PC-9 (cell line): ENCODE data around the gene SLAMF1. TPM values are rescaled to one million over a fixed set of nuclear protein-coding genes. Genes with fewer than 3 reads are reported as not detected.

Experiments
- BruUV-seq: library from RNA; stranded (reverse); fragments of 400-500 nt; replicated peaks from 2 replicates; lab custom pipeline; 2021; lab: Mats Ljungman, UMichigan
- CTCF ChIA-PET: fragments of 300-600 bp; sonication (Branson Sonifier 250); formaldehyde crosslinking; loops from one replicate; lab custom pipeline; 2022; ENCODE audit warnings: antibody characterized with exemption; lab: Charles Lee
- POLR2A ChIA-PET: fragments of 300-600 bp; sonication (Branson Sonifier 250); formaldehyde crosslinking; loops from one replicate; lab custom pipeline; 2022; ENCODE audit warnings: antibody characterized with exemption; ENCODE audit not compliant: unreplicated experiment; lab: Charles Lee
- DNase-seq, 2 experiments: peaks; one replicate each; pipeline versions ENCODE4 v3.0.0 to v3.0.0-alpha.2; 2015 to 2022; ENCODE audit warnings: mixed read lengths in 1 of 2
- H2AFZ ChIP-seq: fragments of 200-600 bp; sonication (generic); 2 replicates; pipeline ENCODE4 v1.8.1; 2017; ENCODE audit warnings: antibody characterized with exemption
- H3F3A ChIP-seq: fragments of 200-600 bp; sonication (generic); 2 replicates; pipeline ENCODE4 v1.8.1; 2017; ENCODE audit warnings: antibody characterized with exemption, mild to moderate bottlenecking, low read depth; ENCODE audit not compliant: insufficient read depth
- H3K27ac ChIP-seq: fragments of 200-600 bp; sonication (generic); 2 replicates; pipeline ENCODE4 v1.6.1; 2016; ENCODE audit warnings: mixed run types
- H3K27me3 ChIP-seq: fragments of 200-600 bp; sonication (generic); 2 replicates; pipeline ENCODE4 v1.6.1; 2016; ENCODE audit warnings: low read depth, mixed run types; ENCODE audit not compliant: insufficient read depth
- H3K36me3 ChIP-seq: fragments of 200-600 bp; sonication (generic); 2 replicates; pipeline ENCODE4 v1.6.1; 2016; ENCODE audit warnings: low read depth, mixed run types
- H3K4me1 ChIP-seq: fragments of 200-600 bp; sonication (generic); replicated peaks from 2 replicates; pipeline ENCODE4 v1.6.1; 2016; ENCODE audit warnings: mixed run types; ENCODE audit not compliant: insufficient read depth
- H3K4me2 ChIP-seq: fragments of 200-600 bp; sonication (generic); 2 replicates; pipeline ENCODE4 v1.6.1; 2017; ENCODE audit warnings: mixed run types
- H3K4me3 ChIP-seq: fragments of 200-600 bp; sonication (generic); 2 replicates; pipeline ENCODE4 v1.6.1; 2016; ENCODE audit warnings: mixed run types
- H3K79me2 ChIP-seq: fragments of 200-600 bp; sonication (generic); 2 replicates; pipeline ENCODE4 v1.6.1; 2017; ENCODE audit warnings: low read depth, mixed run types
- H3K9me2 ChIP-seq: fragments of 200-600 bp; sonication (generic); 2 replicates; pipeline ENCODE4 v1.8.1; 2017; ENCODE audit warnings: mild to moderate bottlenecking; ENCODE audit not compliant: insufficient read depth
- H3K9me3 ChIP-seq: fragments of 200-600 bp; sonication (generic); 2 replicates; pipeline ENCODE4 v1.8.1; 2016; ENCODE audit warnings: low read depth; ENCODE audit not compliant: insufficient read depth
- H4K20me1 ChIP-seq: fragments of 200-600 bp; sonication (generic); 2 replicates; pipeline ENCODE4 v1.8.1; 2017; ENCODE audit not compliant: insufficient read depth
- EZH2 ChIP-seq: fragments of 200-600 bp; sonication (generic); IDR thresholded peaks from 2 replicates; pipeline ENCODE4 v1.8.0; 2017; ENCODE audit warnings: antibody characterized with exemption, low read depth
- intact Hi-C: fragments of 100-400 bp; cut with micrococcal nuclease; formaldehyde crosslinking; loops from one replicate; pipeline ENCODE4 v1.10.0; 2022; ENCODE audit not compliant: unreplicated experiment
- total RNA-seq: library from RNA; stranded (reverse); gene quantifications from 2 replicates; pipeline ENCODE4 v1.2.3, GENCODE V29; 2021
- TF ChIP-seq, protein P1 (sequence below): fragments of 200-600 bp; sonication (generic); conservative IDR thresholded peaks from 2 replicates; pipeline ENCODE4 v1.6.1; 2017; ENCODE audit warnings: mixed run types, antibody characterized with exemption, mild to moderate bottlenecking, moderate library complexity

Gene SLAMF1
- total RNA-seq, 1 experiment from 2014 or later: not detected

DNA sequence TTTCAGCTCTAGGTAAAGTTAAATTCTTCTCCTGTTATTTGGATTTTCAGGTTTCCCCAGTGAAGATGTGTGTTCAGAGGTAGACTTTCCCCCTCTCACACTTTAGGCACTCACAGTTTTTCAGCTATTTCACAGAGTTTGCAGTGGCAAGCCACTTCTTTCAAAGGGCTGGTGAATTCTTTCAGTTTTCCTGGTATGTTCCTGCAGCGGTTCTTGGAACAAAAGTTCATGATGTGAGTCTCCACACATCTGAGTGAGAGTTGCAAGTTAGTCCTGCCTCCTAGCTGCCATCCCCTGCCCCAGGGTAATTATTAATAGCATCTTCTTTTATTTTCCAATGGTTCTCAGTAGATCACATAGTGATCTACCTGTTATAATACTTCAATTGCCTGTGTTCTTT lies 40.2 kb downstream of the SLAMF1 start:
- CTCF ChIA-PET: no interaction called here
- TF ChIP-seq EZH2: no peak
- TF ChIP-seq, protein P1, sequence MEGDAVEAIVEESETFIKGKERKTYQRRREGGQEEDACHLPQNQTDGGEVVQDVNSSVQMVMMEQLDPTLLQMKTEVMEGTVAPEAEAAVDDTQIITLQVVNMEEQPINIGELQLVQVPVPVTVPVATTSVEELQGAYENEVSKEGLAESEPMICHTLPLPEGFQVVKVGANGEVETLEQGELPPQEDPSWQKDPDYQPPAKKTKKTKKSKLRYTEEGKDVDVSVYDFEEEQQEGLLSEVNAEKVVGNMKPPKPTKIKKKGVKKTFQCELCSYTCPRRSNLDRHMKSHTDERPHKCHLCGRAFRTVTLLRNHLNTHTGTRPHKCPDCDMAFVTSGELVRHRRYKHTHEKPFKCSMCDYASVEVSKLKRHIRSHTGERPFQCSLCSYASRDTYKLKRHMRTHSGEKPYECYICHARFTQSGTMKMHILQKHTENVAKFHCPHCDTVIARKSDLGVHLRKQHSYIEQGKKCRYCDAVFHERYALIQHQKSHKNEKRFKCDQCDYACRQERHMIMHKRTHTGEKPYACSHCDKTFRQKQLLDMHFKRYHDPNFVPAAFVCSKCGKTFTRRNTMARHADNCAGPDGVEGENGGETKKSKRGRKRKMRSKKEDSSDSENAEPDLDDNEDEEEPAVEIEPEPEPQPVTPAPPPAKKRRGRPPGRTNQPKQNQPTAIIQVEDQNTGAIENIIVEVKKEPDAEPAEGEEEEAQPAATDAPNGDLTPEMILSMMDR: no peak
- H3K27me3 ChIP-seq: peaks cover 24% of the 10 kb centered on the region; the same call in 1 of the 2 replicates
- POLR2A ChIA-PET: no interaction called here
- no peak overlapping the region for H3K4me2 ChIP-seq
- H3K79me2 ChIP-seq: no peaks in the 10 kb centered on the region
- no peaks in the 10 kb centered on the region for H3K4me1 ChIP-seq
- no peaks in the 10 kb centered on the region for H4K20me1 ChIP-seq
- no peak overlapping the region for H2AFZ ChIP-seq
- no peaks in the 10 kb centered on the region for H3F3A ChIP-seq
- H3K36me3 ChIP-seq: no peaks in the 10 kb centered on the region
- intact Hi-C loops: loop anchor here (1.0 to 10.0 kb wide), 2 partner anchors 178 to 522 kb away; partner anchors contain the start of gene KCNJ9
- no peak overlapping the region for H3K4me3 ChIP-seq
- BruUV-seq: no TSS peak
- H3K9me3 ChIP-seq: no peaks in the 10 kb centered on the region
- no peak for DNase-seq
- no peaks in the 10 kb centered on the region for H3K9me2 ChIP-seq
- H3K27ac ChIP-seq: no peak overlapping the region

DNA sequence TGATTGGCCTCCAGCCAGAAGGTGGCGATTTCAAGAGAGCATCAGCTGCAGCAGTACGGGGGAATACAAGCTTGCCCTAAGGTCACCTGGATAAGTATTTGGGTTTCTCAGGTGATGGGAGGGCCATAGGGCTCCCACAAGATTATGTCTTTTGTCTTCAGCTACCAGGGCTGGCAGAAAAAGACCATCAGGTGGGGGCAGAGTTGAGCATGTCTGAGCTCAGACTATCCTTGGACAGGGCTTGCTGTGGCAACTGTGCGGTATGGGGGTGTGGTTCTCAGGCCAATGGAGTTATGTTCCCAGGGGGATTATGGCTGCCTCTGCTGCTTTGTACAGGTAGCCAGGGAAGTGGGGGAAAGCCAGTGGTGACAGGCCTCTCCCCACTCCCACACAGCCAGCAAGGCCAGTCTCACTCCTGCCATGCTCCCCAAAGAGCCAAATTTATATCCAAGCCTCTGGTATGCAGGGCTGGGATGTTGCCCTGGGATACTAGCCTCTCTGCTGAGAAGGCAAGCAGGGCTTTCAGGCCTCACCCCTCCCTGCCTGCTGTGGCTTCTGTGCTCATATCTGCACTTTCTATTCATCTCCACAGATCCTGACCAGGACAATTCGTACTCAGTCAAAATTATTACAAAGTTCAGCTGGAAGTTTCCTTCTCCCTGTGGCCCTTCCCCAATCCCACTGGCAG lies 40.9 kb downstream of the SLAMF1 start:
- Histone ChIP-seq H3K9me2 (no peaks in the 10 kb centered on the region), H3K4me1 (no peaks in the 10 kb centered on the region), H2AFZ (no peak overlapping the region), H3K79me2 (no peaks in the 10 kb centered on the region), H3K4me2 (no peak overlapping the region), H3K4me3 (no peak overlapping the region), H3K27me3 (peaks cover 21% of the 10 kb centered on the region; the same call in 1 of the 2 replicates), H3K27ac (no peak overlapping the region), H3K36me3 (no peaks in the 10 kb centered on the region), H4K20me1 (no peaks in the 10 kb centered on the region), H3F3A (no peaks in the 10 kb centered on the region), H3K9me3 (no peaks in the 10 kb centered on the region)
- CTCF ChIA-PET: no interaction called here
- intact Hi-C loops: loop anchor here (10.0 kb wide), 1 partner anchor 521 kb away; the partner anchor contains the start of gene KCNJ9
- TF ChIP-seq, protein P1: no peak
- no peak for TF ChIP-seq EZH2
- POLR2A ChIA-PET: no interaction called here
- BruUV-seq: no TSS peak
- no peak for DNase-seq

DNA sequence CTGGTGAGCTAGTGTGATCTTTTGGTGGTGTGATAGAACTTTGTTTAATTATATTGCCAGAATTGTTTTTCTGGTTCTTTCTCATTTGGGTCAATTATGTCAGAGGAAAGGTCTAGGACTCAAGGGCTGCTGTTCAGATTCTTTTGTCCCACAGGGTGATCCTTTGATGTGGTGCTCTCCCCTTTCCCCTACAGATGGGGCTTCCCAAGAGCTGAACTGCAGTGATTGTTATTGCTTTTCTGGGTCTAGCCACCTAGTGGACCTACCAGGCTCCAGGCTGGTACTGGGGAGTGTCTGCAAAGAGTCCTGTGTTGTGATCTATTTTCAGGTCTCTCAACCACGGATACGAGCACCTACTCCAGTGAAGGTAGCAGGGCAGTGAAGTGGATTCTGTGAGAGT lies 41.6 kb downstream of the SLAMF1 start:
- ChIA-PET POLR2A (no interaction called here), CTCF (no interaction called here)
- Histone ChIP-seq H4K20me1 (no peaks in the 10 kb centered on the region), H3K9me2 (no peaks in the 10 kb centered on the region), H3K4me1 (no peaks in the 10 kb centered on the region), H3K27me3 (0 out of 2 replicates have a peak, but pooled peaks cover 14% of the 10 kb centered on the region), H3F3A (no peaks in the 10 kb centered on the region), H3K36me3 (no peaks in the 10 kb centered on the region), H2AFZ (no peak overlapping the region), H3K4me3 (no peak overlapping the region), H3K4me2 (no peak overlapping the region), H3K27ac (no peak overlapping the region), H3K9me3 (no peaks in the 10 kb centered on the region), H3K79me2 (no peaks in the 10 kb centered on the region)
- no TSS peak for BruUV-seq
- no peak for DNase-seq
- TF ChIP-seq, protein P1: no peak
- TF ChIP-seq EZH2: no peak
- intact Hi-C loops: loop anchor here (10.0 kb wide), 1 partner anchor 520 kb away; the partner anchor contains the start of gene KCNJ9
